PC-3 (cell line): ENCODE results near the gene PEX14.

Source experiments
- EZH2 ChIP-seq: fragments of 300-600 bp; sonication (generic); IDR thresholded peaks from one replicate; pipeline ENCODE4 v1.6.1; 2017; ENCODE audit warnings: antibody characterized with exemption, mild to moderate bottlenecking, low read length; ENCODE audit not compliant: unreplicated experiment
- EZH2phosphoT487 ChIP-seq: fragments of 300-600 bp; sonication (generic); IDR thresholded peaks from 2 replicates; pipeline ENCODE4 v1.6.1; 2018; ENCODE audit warnings: mild to moderate bottlenecking, antibody characterized with exemption, low read length, borderline replicate concordance
- TF ChIP-seq, protein P1 (sequence below): fragments of 300-600 bp; sonication (generic); conservative IDR thresholded peaks from 2 replicates; pipeline ENCODE4 v1.5.1; 2017; ENCODE audit warnings: antibody characterized with exemption, low read depth, mild to moderate bottlenecking, low read length

- TF ChIP-seq, protein P1, sequence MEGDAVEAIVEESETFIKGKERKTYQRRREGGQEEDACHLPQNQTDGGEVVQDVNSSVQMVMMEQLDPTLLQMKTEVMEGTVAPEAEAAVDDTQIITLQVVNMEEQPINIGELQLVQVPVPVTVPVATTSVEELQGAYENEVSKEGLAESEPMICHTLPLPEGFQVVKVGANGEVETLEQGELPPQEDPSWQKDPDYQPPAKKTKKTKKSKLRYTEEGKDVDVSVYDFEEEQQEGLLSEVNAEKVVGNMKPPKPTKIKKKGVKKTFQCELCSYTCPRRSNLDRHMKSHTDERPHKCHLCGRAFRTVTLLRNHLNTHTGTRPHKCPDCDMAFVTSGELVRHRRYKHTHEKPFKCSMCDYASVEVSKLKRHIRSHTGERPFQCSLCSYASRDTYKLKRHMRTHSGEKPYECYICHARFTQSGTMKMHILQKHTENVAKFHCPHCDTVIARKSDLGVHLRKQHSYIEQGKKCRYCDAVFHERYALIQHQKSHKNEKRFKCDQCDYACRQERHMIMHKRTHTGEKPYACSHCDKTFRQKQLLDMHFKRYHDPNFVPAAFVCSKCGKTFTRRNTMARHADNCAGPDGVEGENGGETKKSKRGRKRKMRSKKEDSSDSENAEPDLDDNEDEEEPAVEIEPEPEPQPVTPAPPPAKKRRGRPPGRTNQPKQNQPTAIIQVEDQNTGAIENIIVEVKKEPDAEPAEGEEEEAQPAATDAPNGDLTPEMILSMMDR: no peak
- TF ChIP-seq EZH2phosphoT487 (no peak), EZH2 (no peak)
These were observed 141.9 kb downstream of the PEX14 start for GRCh38 chr1:10616696-10617095.
